Measurements from ENCODE around the gene ADCY4. TPM values are rescaled to one million over a fixed set of nuclear protein-coding genes. Genes with fewer than 3 reads are reported as not detected.
"Not testable (repeated sequence)": the region's sequence is repeated elsewhere in the genome, so short reads cannot be mapped to it uniquely, and the experiment has no call there.

ADCY4 gene
- total and polyA plus RNA-seq, 2 experiments from 2014 or later, result 0.22 to 0.38 TPM

DNA sequence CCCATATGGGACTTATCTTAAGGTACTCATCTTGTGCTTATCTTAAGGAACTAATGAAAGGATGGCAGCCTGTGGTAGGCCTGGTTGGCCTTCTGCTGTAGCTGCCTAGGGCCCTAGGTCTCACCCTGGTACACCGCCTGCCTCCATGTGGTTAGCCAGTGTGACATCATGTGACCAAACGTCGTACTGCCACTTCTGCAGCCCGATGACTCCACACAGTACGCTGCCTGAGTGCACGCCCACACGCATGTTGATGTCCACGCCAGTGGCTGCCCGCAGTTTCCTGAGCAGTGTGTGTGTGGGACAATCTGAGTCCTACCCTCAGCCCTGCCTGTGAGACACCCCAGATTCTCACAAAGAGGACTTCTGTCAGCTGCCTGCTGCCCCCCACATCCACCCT is 5.1 kb downstream of the ADCY4 start:
- in situ Hi-C loops (cut with MboI), result no loop called here
- no peak overlapping the region for H3K4me3 ChIP-seq
- H3K79me2 ChIP-seq (ENCODE audit: insufficient read depth), result no peaks in the 10 kb centered on the region
- no peak overlapping the region for H2AFZ ChIP-seq
- H3K9ac ChIP-seq, result no peak overlapping the region
- no peaks in the 10 kb centered on the region for H3K9me3 ChIP-seq (ENCODE audit: low read depth)
- no peaks in the 10 kb centered on the region for H3F3A ChIP-seq (ENCODE audit: insufficient read depth)
- H3K27ac ChIP-seq, result no peak overlapping the region
- no peak overlapping the region for H3K4me2 ChIP-seq (ENCODE audit: unreplicated experiment)
- no peak for TF ChIP-seq EZH2phosphoT487 (IDR thresholded peaks at IDR 0.05; ENCODE audit: insufficient read depth, low read depth)
- TF ChIP-seq EZH2 (IDR thresholded peaks at IDR 0.05; ENCODE audit: insufficient read depth, poor library complexity, severe bottlenecking), result no peak
- no peaks in the 10 kb centered on the region for H3K9me2 ChIP-seq (ENCODE audit: insufficient read depth)
- H3K36me3 ChIP-seq (ENCODE audit: low read depth), result no peaks in the 10 kb centered on the region
- DNase-seq, result peak; percentile 47
- H3K4me1 ChIP-seq (ENCODE audit: insufficient read depth), result peaks cover 7% of the 10 kb centered on the region; the same call in 1 of the 2 replicates
- WGBS, 2 experiments (ENCODE audit: low coverage in 1 of 2, low lambda C conversion rate in 2 of 2, missing lambda C conversion rate in 2 of 2), result 63 to 76% methylated on average over 9 of the region's 9 CpGs
- no peaks in the 10 kb centered on the region for H3K27me3 ChIP-seq (replicated peaks; ENCODE audit: insufficient read depth)
- no peaks in the 10 kb centered on the region for H4K20me1 ChIP-seq (ENCODE audit: insufficient read depth)

DNA sequence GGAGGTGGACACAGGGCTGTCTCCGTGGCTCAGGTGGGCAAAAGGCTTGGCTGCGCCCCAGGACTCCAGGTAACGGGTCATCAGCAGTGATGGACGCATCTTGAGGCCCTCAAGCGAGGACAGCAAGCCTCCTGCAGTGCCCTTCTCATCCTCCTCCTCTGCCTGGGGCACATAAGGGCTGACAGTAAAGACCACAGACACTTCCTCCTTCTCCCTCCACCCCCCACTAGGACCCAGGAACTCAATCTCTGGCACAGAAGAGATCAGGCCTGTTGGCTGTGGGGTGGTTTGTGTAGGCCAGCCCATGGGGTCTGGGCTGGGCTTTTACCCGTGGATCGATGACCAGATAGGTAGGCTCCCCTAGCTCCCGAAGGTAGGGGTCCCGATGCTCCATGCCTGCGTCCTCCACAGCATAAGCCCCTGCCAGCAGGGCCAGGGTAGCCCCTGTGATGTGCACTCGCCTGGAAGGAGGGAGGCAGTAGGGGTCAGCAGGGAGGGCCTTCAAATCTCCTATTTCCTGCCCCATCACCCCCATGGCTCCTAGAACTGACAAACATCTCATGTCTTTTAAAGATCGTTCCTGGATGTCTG is 5.7 kb downstream of the ADCY4 start:
- in situ Hi-C loops (cut with MboI), result no loop called here
- Histone ChIP-seq H2AFZ (no peak overlapping the region), H3K9me2 (ENCODE audit: insufficient read depth) (no peaks in the 10 kb centered on the region)

DNA sequence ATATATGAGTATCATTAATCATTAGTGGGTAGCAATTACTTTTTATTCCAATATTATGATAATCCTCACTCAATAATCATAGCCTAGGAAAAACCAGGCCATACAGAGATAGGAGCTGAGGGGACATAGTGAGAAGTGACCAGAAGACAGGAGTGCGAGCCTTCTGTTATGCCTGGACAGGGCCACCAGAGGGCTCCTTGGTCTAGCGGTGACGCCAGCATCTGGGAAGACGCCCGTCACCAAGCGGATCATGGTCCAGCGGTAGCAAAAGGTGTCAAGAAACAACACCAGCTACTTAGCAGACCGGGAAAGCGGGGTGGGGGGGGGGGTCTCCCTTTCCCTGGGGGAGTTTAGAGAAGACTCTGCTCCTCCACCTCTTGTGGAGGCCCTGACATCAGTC is 7.0 kb downstream of the ADCY4 start:
- H3K4me2 ChIP-seq (ENCODE audit: unreplicated experiment); H3K4me3 ChIP-seq; H3F3A ChIP-seq (ENCODE audit: insufficient read depth); H3K9ac ChIP-seq; in situ Hi-C loops (cut with MboI); H3K4me1 ChIP-seq (ENCODE audit: insufficient read depth); H3K9me2 ChIP-seq (ENCODE audit: insufficient read depth); H4K20me1 ChIP-seq (ENCODE audit: insufficient read depth); H3K36me3 ChIP-seq (ENCODE audit: low read depth); H2AFZ ChIP-seq; H3K79me2 ChIP-seq (ENCODE audit: insufficient read depth); H3K27ac ChIP-seq; H3K27me3 ChIP-seq (replicated peaks; ENCODE audit: insufficient read depth); H3K9me3 ChIP-seq (ENCODE audit: low read depth): not testable (repeated sequence)
- WGBS, 2 experiments (ENCODE audit: low coverage in 1 of 2, low lambda C conversion rate in 2 of 2, missing lambda C conversion rate in 2 of 2), result 1 to 5% methylated on average over 9 of the region's 9 CpGs
- peak; percentile 45 for DNase-seq

More for the DNA sequence above, 5.7 kb downstream of the ADCY4 start:
- TF ChIP-seq EZH2 (IDR thresholded peaks at IDR 0.05; ENCODE audit: insufficient read depth, poor library complexity, severe bottlenecking), result no peak
- TF ChIP-seq EZH2phosphoT487 (IDR thresholded peaks at IDR 0.05; ENCODE audit: insufficient read depth, low read depth), result no peak
- no peak overlapping the region for H3K27ac ChIP-seq
- H3K9me3 ChIP-seq (ENCODE audit: low read depth), result no peaks in the 10 kb centered on the region
- H4K20me1 ChIP-seq (ENCODE audit: insufficient read depth), result no peaks in the 10 kb centered on the region
- no peak overlapping the region for H3K4me2 ChIP-seq (ENCODE audit: unreplicated experiment)
- no peak overlapping the region for H3K4me3 ChIP-seq
- H3K9ac ChIP-seq, result no peak overlapping the region
- no peaks in the 10 kb centered on the region for H3F3A ChIP-seq (ENCODE audit: insufficient read depth)
- no peaks in the 10 kb centered on the region for H3K79me2 ChIP-seq (ENCODE audit: insufficient read depth)
- H3K36me3 ChIP-seq (ENCODE audit: low read depth), result no peaks in the 10 kb centered on the region
- WGBS, 2 experiments (ENCODE audit: low coverage in 1 of 2, low lambda C conversion rate in 2 of 2, missing lambda C conversion rate in 2 of 2), result 76 to 82% methylated on average over 12 of the region's 12 CpGs
- no peaks in the 10 kb centered on the region for H3K27me3 ChIP-seq (replicated peaks; ENCODE audit: insufficient read depth)
- DNase-seq, result no peak
- H3K4me1 ChIP-seq (ENCODE audit: insufficient read depth), result peaks cover 5% of the 10 kb centered on the region; the same call in 1 of the 2 replicates

DNA sequence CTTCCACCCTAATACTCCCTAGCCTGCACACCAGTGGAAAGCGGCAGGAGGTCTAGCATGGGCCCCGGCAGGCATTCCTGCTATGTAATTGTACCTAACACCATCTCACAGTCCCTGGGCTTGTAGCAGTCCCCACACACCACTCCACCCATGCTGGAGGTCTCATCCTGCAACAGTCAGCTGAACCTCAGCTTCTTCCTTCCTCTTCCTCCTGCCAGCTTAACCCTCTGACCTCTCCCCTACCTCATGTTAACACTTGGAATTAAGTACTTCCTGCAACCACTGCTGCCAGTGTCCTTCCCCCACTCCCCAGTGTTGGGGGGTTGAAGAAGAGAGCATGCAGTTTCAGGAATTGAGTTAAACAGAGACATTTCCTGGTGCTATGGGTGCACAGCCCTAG is 7.6 kb downstream of the ADCY4 start:
- DNase-seq, result no peak
- Histone ChIP-seq H3K4me3 (no peak overlapping the region), H3K27ac (no peak overlapping the region), H3K27me3 (replicated peaks; ENCODE audit: insufficient read depth) (no peaks in the 10 kb centered on the region), H4K20me1 (ENCODE audit: insufficient read depth) (no peaks in the 10 kb centered on the region), H3K9ac (no peak overlapping the region), H2AFZ (no peak overlapping the region), H3K9me2 (ENCODE audit: insufficient read depth) (no peaks in the 10 kb centered on the region), H3F3A (ENCODE audit: insufficient read depth) (no peaks in the 10 kb centered on the region), H3K4me2 (ENCODE audit: unreplicated experiment) (no peak overlapping the region), H3K36me3 (ENCODE audit: low read depth) (no peaks in the 10 kb centered on the region), H3K4me1 (ENCODE audit: insufficient read depth) (no peaks in the 10 kb centered on the region), H3K79me2 (ENCODE audit: insufficient read depth) (no peaks in the 10 kb centered on the region), H3K9me3 (ENCODE audit: low read depth) (no peaks in the 10 kb centered on the region)
- in situ Hi-C loops (cut with MboI), result no loop called here
- TF ChIP-seq EZH2phosphoT487 (IDR thresholded peaks at IDR 0.05; ENCODE audit: insufficient read depth, low read depth) (no peak), EZH2 (IDR thresholded peaks at IDR 0.05; ENCODE audit: insufficient read depth, poor library complexity, severe bottlenecking) (no peak)
- whole genome bisulfite sequencing, 2 experiments (ENCODE audit: low coverage in 1 of 2, low lambda C conversion rate in 2 of 2, missing lambda C conversion rate in 2 of 2), result 29 to 49% methylated on average over 2 of the region's 2 CpGs

DNA sequence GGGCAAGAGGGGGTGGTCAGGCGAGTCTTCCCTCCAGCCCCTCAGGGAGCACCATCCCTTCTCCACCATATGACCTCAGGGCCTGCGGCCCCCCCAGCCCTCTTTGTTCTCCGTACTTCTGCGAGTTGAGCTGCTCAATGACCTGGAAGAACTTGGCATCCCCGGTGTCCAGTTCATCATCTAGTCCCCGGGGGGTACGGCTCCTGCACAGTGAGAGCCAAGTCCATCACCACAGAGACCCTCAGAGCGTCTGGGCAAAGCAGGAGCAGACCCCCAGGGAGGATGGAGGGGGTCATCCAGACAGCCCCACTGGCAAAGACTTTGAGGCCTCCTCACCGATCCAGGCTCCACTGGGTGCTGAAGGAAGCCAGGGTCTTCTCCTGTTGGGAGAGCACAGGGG is 8.9 kb downstream of the ADCY4 start:
- no peaks in the 10 kb centered on the region for H3K27me3 ChIP-seq (replicated peaks; ENCODE audit: insufficient read depth)
- TF ChIP-seq EZH2phosphoT487 (IDR thresholded peaks at IDR 0.05; ENCODE audit: insufficient read depth, low read depth) (no peak), EZH2 (IDR thresholded peaks at IDR 0.05; ENCODE audit: insufficient read depth, poor library complexity, severe bottlenecking) (no peak)
- in situ Hi-C loops (cut with MboI), result no loop called here
- no peak overlapping the region for H3K4me3 ChIP-seq
- no peaks in the 10 kb centered on the region for H3K36me3 ChIP-seq (ENCODE audit: low read depth)
- no peak overlapping the region for H3K4me2 ChIP-seq (ENCODE audit: unreplicated experiment)
- no peaks in the 10 kb centered on the region for H4K20me1 ChIP-seq (ENCODE audit: insufficient read depth)
- 57 to 67% methylated on average over 8 to 9 of the region's 9 CpGs for WGBS, 2 experiments (ENCODE audit: low coverage in 1 of 2, low lambda C conversion rate in 2 of 2, missing lambda C conversion rate in 2 of 2)
- H2AFZ ChIP-seq, result no peak overlapping the region
- no peaks in the 10 kb centered on the region for H3K9me2 ChIP-seq (ENCODE audit: insufficient read depth)
- H3K79me2 ChIP-seq (ENCODE audit: insufficient read depth), result no peaks in the 10 kb centered on the region
- H3F3A ChIP-seq (ENCODE audit: insufficient read depth), result no peaks in the 10 kb centered on the region
- H3K9ac ChIP-seq, result no peak overlapping the region
- H3K9me3 ChIP-seq (ENCODE audit: low read depth), result no peaks in the 10 kb centered on the region
- no peak for DNase-seq
- no peaks in the 10 kb centered on the region for H3K4me1 ChIP-seq (ENCODE audit: insufficient read depth)
- no peak overlapping the region for H3K27ac ChIP-seq

Data from GM23248 (cell line).